Measurements from ENCODE around the gene PRKCB. TPM values are rescaled to one million over a fixed set of nuclear protein-coding genes. Genes with fewer than 3 reads are reported as not detected.

Gene PRKCB
- total and polyA plus RNA-seq, 5 donors: 0.41 to 4.1 (median 3.6) TPM

DNA sequence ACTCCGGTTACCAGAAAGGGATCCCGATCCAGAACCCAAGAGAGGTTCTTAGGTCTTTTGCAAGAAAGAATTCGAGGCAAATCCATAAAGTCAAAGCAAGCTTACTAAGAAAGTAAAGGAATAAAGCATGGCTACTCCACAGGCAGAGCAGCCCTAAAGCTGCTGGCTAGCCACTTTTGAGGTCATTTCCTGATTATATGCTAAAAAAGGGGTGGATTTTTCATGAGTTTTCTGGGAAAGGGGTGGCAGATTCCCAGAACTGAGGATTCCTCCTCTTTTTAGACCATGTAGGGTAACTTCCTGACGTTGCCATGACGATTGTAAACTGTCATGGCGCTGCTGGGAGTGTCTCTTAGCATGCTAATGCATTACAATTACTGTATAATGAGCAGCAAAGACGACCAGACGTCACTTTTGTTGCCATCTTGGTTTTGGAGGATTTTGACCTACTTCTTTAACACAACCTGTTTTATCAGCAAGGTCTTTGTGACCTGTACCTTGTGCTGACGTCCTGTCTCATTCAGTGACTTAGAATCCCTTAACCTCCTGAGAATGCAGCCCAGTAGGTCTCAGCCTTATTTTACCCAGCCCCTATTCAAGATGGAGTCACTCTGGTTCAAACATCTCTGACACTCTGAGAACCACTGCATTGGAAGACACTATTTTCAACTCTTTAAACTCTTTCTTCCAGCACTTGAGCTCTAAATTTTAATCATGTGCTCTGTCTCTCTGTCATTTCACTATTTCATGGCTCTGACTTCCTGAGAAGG, 216.7 kb downstream of the PRKCB start:
- no peaks in the 10 kb centered on the region for H3K27me3 ChIP-seq (ENCODE audit: control insufficient read depth, insufficient read depth)
- no peak overlapping the region for H3K4me3 ChIP-seq (ENCODE audit: low read length)
- WGBS: 75% methylated on average over 9 of the region's 9 CpGs
- no peak for DNase-seq
- intact Hi-C loops (cut with DNase I): loop anchor here in 1 of 4 donors (10.0 kb wide), 1 partner anchor 202 kb away; the partner anchor contains the start of gene CACNG3
- no peak for ATAC-seq
- H3K4me1 ChIP-seq (ENCODE audit: control insufficient read depth, insufficient read depth, low read length): no peaks in the 10 kb centered on the region
- H3K27ac ChIP-seq (ENCODE audit: low read length): no peak overlapping the region
- no peaks in the 10 kb centered on the region for H3K9me3 ChIP-seq (ENCODE audit: control insufficient read depth, low read length)

DNA sequence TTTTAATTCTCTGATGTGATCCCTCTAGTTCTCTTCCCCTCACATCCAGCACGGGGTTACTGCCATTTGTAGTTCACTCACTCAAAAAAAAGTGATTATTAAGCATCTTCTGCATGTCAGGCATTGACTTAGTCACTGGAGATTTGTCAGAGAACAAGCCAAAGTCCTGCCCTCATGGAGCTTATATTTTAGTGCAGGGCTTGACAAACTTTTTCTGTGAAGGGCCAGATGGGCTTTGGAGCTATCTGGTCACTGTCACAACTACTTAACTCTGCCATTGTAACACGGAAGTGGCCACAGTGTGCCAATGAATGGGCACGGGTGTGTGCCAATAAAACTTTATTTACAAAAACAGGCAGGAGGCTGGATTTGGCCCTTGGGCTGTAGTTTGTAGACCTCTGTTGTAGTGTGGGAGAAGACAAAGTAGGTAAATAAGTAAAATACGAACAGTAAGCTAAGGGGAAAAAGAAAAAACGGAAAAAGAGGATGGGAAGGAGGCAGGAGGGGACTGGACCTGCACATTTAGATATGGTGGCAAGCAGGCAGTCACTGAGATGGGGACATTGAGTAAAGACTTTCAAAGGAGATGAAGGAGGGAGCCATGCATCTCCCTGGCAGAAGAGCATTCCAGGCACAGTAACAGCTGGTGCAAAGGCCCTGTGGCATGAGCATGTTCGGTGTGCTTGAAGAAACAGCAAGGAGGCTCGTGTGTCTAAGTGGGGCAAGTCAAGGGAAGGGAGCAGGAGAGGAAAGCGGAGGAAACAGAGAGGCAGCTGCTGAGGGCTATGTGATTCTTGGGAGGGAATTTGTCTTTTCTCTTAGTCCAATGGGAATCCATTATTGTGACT, 217.5 kb downstream of the PRKCB start:
- H3K4me1 ChIP-seq (ENCODE audit: control insufficient read depth, insufficient read depth, low read length): no peaks in the 10 kb centered on the region
- H3K4me3 ChIP-seq (ENCODE audit: low read length): no peak overlapping the region
- no peaks in the 10 kb centered on the region for H3K27me3 ChIP-seq (ENCODE audit: control insufficient read depth, insufficient read depth)
- H3K9me3 ChIP-seq (ENCODE audit: control insufficient read depth, low read length): no peaks in the 10 kb centered on the region
- no peak overlapping the region for H3K27ac ChIP-seq (ENCODE audit: low read length)
- ATAC-seq (no peak), DNase-seq (no peak)
- intact Hi-C loops (cut with DNase I): loop anchor here in 1 of 4 donors (10.0 kb wide), 1 partner anchor 201 kb away; the partner anchor contains the start of gene CACNG3
- 86% methylated on average over 8 of the region's 8 CpGs for WGBS

DNA sequence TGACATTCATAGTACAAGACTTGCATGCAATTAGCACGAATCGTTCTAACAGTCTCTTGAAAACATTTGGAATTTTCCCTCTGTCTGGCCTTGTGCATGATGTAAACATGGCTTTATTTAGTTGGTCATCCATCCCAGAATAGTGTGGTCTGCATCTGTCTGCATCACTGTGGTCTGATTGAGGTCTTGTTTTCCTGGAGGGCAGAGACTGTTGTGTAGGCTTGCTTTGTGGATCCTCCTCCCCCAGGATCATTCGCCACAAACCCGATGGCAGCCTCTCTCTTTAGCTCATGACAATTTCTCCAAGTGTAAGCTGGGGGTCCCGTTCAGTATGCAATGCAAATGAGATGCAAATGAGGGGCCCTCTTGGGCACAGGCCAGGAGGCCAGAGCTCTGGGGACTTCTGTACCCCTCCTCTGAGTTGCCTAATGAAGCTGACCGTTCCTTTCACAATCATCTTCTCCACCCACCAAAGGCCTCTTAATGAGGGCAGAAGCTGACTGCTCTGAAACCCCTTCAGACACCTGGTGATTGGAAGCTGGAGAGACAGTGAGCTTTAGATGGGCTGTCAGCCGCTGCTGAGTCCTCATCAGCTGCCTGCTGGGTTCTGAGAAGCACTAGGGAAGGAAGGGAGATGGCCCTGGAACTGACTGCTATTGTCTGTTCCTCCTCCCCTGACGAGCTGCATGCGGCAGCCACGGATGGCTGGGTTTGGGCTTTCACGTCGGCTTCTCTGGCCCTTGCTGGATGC, 219.1 kb downstream of the PRKCB start:
- 40% methylated on average over 12 of the region's 12 CpGs for WGBS
- H3K27ac ChIP-seq (ENCODE audit: low read length): no peak overlapping the region
- intact Hi-C loops (cut with DNase I): loop anchor here in 1 of 4 donors (10.0 kb wide), 1 partner anchor 200 kb away; the partner anchor contains the start of gene CACNG3
- DNase-seq (no peak), ATAC-seq (no peak)
- no peaks in the 10 kb centered on the region for H3K4me1 ChIP-seq (ENCODE audit: control insufficient read depth, insufficient read depth, low read length)
- no peaks in the 10 kb centered on the region for H3K27me3 ChIP-seq (ENCODE audit: control insufficient read depth, insufficient read depth)
- H3K9me3 ChIP-seq (ENCODE audit: control insufficient read depth, low read length): no peaks in the 10 kb centered on the region
- H3K4me3 ChIP-seq (ENCODE audit: low read length): no peak overlapping the region

DNA sequence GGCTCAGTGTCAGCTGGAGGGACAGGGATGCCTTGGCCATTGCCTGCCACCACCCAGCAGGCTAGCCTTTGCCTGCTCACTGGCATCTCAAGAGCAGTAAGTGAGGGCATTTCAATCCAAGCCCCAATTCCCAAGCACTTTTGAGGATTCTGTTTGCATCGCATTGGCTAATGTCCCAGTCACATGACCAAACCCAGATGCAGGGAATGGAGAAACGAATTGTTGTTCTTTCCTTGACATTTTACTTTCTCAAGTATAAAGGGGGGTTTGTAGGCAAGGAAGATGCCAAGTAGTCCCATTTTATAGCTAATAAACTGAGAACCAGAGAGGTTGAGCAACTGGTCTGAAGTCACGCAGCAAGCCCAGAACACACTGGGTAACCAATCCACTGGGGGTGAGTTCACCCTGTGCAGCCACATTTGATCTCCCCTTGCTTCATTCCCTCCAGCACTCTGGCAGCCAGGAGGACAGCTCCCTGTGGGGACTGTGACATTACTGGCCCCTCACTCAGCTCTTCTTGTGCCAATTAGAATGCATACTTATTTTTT, 226.6 kb downstream of the PRKCB start:
- ATAC-seq (no peak), DNase-seq (no peak)
- WGBS: 76% methylated on average over 3 of the region's 3 CpGs

DNA sequence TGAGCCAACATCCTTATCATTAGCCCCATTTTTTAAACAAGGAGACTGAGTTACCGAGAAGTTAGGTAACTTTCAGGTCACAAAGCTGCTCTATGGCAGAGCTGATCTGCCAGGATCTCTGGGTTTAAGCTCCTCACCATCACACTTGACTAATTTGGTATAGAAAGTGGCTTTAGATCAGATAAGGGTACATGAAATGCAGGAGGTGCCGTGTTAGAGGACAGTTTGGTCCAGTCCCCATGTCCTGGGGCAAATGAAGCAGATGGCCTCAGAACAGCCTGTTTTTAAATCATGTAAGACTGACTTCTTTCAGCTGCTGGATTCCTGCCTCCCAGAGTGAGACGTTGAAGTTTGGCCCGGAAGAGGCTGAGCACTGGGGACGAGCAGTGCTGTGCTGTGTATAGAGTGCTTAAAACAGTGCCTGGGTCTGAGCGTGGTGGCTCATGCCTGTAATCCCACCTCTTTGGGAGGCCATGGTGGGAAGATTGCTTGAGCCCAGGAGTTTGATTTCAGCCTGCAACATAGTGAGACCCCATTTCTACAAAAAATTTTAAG, 233.3 kb downstream of the PRKCB start:
- Histone ChIP-seq H3K9me3 (ENCODE audit: control insufficient read depth, low read length) (no peaks in the 10 kb centered on the region), H3K4me3 (ENCODE audit: low read length) (no peak overlapping the region), H3K27me3 (ENCODE audit: control insufficient read depth, insufficient read depth) (no peaks in the 10 kb centered on the region), H3K4me1 (ENCODE audit: control insufficient read depth, insufficient read depth, low read length) (no peaks in the 10 kb centered on the region), H3K27ac (ENCODE audit: low read length) (no peak overlapping the region)
- ATAC-seq (no peak), DNase-seq (no peak)
- intact Hi-C loops (cut with DNase I): loop anchor here in 1 of 4 donors (10.0 kb wide), 1 partner anchor 186 kb away; the partner anchor contains the start of gene CACNG3
- 59% methylated on average over 6 of the region's 6 CpGs for WGBS

More for the DNA sequence above, 226.6 kb downstream of the PRKCB start:
- Histone ChIP-seq H3K4me1 (ENCODE audit: control insufficient read depth, insufficient read depth, low read length) (no peaks in the 10 kb centered on the region), H3K4me3 (ENCODE audit: low read length) (no peak overlapping the region), H3K9me3 (ENCODE audit: control insufficient read depth, low read length) (peaks cover 2% of the 10 kb centered on the region), H3K27ac (ENCODE audit: low read length) (no peak overlapping the region), H3K27me3 (ENCODE audit: control insufficient read depth, insufficient read depth) (no peaks in the 10 kb centered on the region)
- intact Hi-C loops (cut with DNase I): loop anchor here in 1 of 4 donors (10.0 kb wide), 1 partner anchor 192 kb away; the partner anchor contains the start of gene CACNG3

DNA sequence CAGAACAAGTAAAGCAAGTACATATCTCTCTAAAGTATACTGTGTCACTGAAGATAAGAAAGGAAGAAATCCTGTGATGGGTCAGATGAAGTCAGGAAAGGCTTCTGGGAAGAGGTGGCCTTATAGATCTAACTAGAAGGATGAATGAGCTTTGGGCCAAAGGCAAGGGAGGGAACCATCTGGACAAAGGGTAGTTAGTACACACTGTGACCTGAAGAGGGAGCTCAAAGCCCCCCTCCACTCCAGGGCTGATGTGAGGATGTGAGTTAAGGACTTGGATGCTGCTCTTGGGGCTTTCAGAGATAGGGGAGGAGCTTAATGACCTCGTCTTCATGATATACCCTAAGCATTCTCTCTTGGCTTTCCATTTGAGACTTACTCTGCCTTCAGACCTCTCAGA, 235.1 kb downstream of the PRKCB start:
- no peak overlapping the region for H3K27ac ChIP-seq (ENCODE audit: low read length)
- peak in 1 of 3 donors; percentile 16 for DNase-seq
- peak in 1 of 2 donors; percentile 39 for ATAC-seq
- H3K4me1 ChIP-seq (ENCODE audit: control insufficient read depth, insufficient read depth, low read length): no peaks in the 10 kb centered on the region
- 26% methylated on average over 1 of the region's 1 CpG for WGBS
- H3K9me3 ChIP-seq (ENCODE audit: control insufficient read depth, low read length): no peaks in the 10 kb centered on the region
- H3K27me3 ChIP-seq (ENCODE audit: control insufficient read depth, insufficient read depth): no peaks in the 10 kb centered on the region
- intact Hi-C loops (cut with DNase I): loop anchor here in 1 of 4 donors (5.0 kb wide), 1 partner anchor 181 kb away; no protein-coding TSS in a partner anchor
- H3K4me3 ChIP-seq (ENCODE audit: low read length): no peak overlapping the region

DNA sequence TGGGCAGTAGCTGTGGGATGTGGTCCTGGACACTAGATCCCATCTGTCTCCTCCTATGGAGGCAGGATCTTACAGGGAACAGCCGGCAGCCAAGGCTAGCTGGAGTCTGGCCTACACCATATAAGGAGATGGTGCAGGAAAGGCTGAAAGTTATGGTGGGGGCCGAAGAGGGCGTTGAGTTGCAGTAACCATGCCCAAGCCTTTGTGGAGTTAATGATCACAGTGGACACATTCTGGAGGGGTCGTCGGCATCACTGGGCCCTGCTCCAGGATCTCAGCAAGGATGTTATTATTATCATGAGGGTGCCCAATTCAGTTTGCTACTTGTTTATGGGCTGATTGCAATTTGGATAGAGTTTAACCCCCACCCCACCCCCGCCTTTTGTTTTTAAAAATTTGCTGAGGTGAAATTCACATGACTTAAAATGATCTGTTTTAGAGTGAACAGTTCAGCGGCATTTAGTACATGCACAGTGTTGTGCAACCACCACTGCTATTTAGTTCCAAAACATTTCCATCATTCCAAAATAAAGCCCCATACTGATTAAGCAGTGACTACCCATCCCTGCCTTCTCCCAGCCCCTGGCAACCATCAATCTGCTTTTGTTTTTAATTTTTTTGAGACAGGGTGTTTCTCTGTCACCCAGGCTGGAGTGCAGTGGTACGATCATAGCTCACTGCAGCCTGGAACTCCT, 236.0 kb downstream of the PRKCB start:
- Histone ChIP-seq H3K27ac (ENCODE audit: low read length) (no peak overlapping the region), H3K4me3 (ENCODE audit: low read length) (no peak overlapping the region), H3K27me3 (ENCODE audit: control insufficient read depth, insufficient read depth) (no peaks in the 10 kb centered on the region), H3K4me1 (ENCODE audit: control insufficient read depth, insufficient read depth, low read length) (no peaks in the 10 kb centered on the region), H3K9me3 (ENCODE audit: control insufficient read depth, low read length) (no peaks in the 10 kb centered on the region)
- intact Hi-C loops (cut with DNase I): loop anchor here in 1 of 4 donors (5.0 kb wide), 1 partner anchor 180 kb away; no protein-coding TSS in a partner anchor
- WGBS: 79% methylated on average over 8 of the region's 8 CpGs
- DNase-seq (no peak), ATAC-seq (no peak)

DNA sequence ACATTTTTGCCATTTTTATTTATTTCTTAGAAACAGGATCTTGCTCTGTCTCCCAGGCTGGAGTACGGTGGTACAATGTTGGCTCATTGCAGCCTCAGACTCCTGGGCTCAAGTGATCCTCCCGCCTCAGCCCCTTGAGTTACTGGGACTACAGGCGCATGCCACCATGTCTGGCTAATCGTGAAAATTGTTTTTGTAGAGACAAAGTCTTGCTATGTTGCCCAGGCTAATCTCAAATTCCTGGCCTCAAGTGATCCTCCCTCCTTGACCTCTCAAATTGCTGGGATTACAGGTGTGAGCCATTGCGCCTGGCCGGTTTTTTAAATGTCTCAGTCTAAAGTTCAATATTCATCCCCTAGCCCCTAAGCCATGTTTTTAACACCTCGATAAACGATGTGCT, 237.5 kb downstream of the PRKCB start:
- intact Hi-C loops (cut with DNase I): loop anchor here in 1 of 4 donors (5.0 kb wide), 1 partner anchor 179 kb away; no protein-coding TSS in a partner anchor
- ATAC-seq (no peak), DNase-seq (no peak)
- 91% methylated on average over 8 of the region's 8 CpGs for WGBS
- Histone ChIP-seq H3K9me3 (ENCODE audit: control insufficient read depth, low read length) (no peaks in the 10 kb centered on the region), H3K27me3 (ENCODE audit: control insufficient read depth, insufficient read depth) (no peaks in the 10 kb centered on the region), H3K27ac (ENCODE audit: low read length) (no peak overlapping the region), H3K4me3 (ENCODE audit: low read length) (no peak overlapping the region), H3K4me1 (ENCODE audit: control insufficient read depth, insufficient read depth, low read length) (no peaks in the 10 kb centered on the region)

DNA sequence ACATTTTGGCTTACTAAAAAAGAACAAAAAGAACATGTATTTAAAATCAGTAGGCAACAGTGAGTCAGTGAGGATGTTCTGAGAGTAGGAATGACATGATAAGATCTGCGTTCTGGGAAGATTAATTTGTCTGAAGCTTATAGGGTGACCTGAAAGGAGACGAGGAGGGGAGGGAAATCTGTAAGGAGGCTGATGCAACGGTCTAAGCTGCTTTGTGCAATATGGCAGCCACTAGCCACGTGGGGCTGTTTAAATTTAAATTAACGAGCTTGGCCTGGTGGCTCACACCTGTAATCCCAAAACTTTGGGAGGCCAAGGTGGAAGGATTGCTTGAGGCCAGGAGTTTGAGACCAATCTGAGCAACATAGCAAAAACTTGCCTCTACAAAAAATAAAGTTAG, 238.8 kb downstream of the PRKCB start:
- ATAC-seq: no peak
- H3K4me1 ChIP-seq (ENCODE audit: control insufficient read depth, insufficient read depth, low read length): no peaks in the 10 kb centered on the region
- intact Hi-C loops (cut with DNase I): loop anchor here in 1 of 4 donors (5.0 kb wide), 1 partner anchor 178 kb away; no protein-coding TSS in a partner anchor
- WGBS: 74% methylated on average over 5 of the region's 5 CpGs
- H3K27ac ChIP-seq (ENCODE audit: low read length): no peak overlapping the region
- no peak for DNase-seq
- H3K9me3 ChIP-seq (ENCODE audit: control insufficient read depth, low read length): no peaks in the 10 kb centered on the region
- H3K27me3 ChIP-seq (ENCODE audit: control insufficient read depth, insufficient read depth): no peaks in the 10 kb centered on the region
- H3K4me3 ChIP-seq (ENCODE audit: low read length): no peak overlapping the region
